ENCODE data around the gene RASGRF2.
"Not testable (repeated sequence)": the region's sequence is repeated elsewhere in the genome, so short reads cannot be mapped to it uniquely, and the experiment has no call there.

The RASGRF2 gene

DNA sequence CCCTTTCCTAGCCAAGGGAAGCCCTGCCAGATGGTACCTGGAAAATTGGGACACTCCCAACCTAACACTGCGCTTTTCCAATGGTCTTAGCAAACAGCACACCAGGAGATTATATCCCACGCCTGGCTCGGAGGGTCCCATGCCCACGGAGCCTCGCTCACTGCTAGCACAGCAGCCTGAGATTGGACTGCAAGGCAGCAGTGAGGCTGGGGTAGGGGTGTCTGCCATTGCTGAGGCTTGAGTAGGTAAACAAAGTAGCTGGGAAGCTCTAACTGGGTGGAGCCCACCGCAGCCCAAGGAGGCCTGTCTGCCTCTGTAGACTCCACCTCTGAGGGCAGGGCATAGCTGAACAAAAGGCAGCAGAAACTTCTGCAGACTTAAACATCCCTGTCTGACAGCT is 68.7 kb downstream of the RASGRF2 start:
- not testable (repeated sequence) for H3K27ac ChIP-seq (ENCODE audit: insufficient read depth, low read depth, low read length, poor library complexity, severe bottlenecking); H3K4me3 ChIP-seq (ENCODE audit: insufficient read depth, low read depth, low read length); H3K27me3 ChIP-seq (ENCODE audit: control insufficient read depth, insufficient read depth, low read length, poor library complexity, severe bottlenecking); H3K4me1 ChIP-seq (ENCODE audit: control insufficient read depth, insufficient read depth, low read length); H3K9me3 ChIP-seq (ENCODE audit: control insufficient read depth, low read length); H3K36me3 ChIP-seq (ENCODE audit: control insufficient read depth, insufficient read depth, low read length)
- 95% methylated on average over 6 of the region's 6 CpGs for WGBS, 2 experiments

DNA sequence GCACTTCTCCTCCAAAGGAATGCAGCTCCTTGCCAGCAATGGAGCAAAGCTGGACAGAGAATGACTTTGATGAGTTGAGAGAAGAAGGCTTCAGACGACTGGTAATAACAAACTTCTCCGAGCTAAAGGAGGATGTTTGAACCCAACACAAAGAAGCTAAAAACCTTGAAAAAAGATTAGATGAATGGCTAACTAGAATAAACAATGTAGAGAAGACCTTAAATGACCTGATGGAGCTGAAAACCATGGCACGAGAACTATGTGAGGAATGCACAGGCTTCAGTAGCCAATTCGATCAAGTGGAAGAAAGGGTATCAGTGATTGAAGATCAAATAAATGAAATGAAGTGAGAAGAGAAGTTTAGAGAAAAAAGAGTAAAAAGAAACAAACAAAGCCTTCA is 69.6 kb downstream of the RASGRF2 start:
- not testable (repeated sequence) for H3K9me3 ChIP-seq (ENCODE audit: control insufficient read depth, low read length); H3K36me3 ChIP-seq (ENCODE audit: control insufficient read depth, insufficient read depth, low read length); H3K27ac ChIP-seq (ENCODE audit: insufficient read depth, low read depth, low read length, poor library complexity, severe bottlenecking); H3K4me3 ChIP-seq (ENCODE audit: insufficient read depth, low read depth, low read length); H3K27me3 ChIP-seq (ENCODE audit: control insufficient read depth, insufficient read depth, low read length, poor library complexity, severe bottlenecking); H3K4me1 ChIP-seq (ENCODE audit: control insufficient read depth, insufficient read depth, low read length)
- 75 to 81% methylated on average over 4 of the region's 4 CpGs for WGBS, 2 experiments

GRCh38 chr5:81030236-81031034 is 70.3 kb downstream of the RASGRF2 start:
- 94 to 100% methylated on average over 2 to 3 of the region's 3 CpGs for WGBS, 2 experiments
- not testable (repeated sequence) for H3K4me3 ChIP-seq (ENCODE audit: insufficient read depth, low read depth, low read length); H3K36me3 ChIP-seq (ENCODE audit: control insufficient read depth, insufficient read depth, low read length); H3K4me1 ChIP-seq (ENCODE audit: control insufficient read depth, insufficient read depth, low read length); H3K27me3 ChIP-seq (ENCODE audit: control insufficient read depth, insufficient read depth, low read length, poor library complexity, severe bottlenecking); H3K27ac ChIP-seq (ENCODE audit: insufficient read depth, low read depth, low read length, poor library complexity, severe bottlenecking); H3K9me3 ChIP-seq (ENCODE audit: control insufficient read depth, low read length)

DNA sequence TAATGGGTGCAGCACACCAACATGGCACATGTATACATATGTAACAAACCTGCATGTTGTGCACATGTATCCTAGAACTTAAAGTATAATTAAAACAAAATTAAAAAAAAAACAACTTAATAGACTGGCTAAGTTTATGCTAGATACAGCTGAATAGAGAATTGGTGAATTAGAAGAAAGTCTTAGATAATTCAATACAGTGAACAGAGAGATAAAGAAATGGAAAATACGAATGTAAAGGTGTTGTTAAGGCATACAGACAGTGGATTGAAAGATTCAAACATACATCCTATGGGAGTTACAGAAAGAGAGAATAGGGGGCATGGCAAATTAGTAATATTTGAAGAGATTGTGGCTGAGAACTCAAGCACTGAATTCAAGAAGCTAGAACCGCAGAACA is 75.4 kb downstream of the RASGRF2 start:
- no peaks in the 10 kb centered on the region for H3K27me3 ChIP-seq (ENCODE audit: control insufficient read depth, insufficient read depth, low read length, poor library complexity, severe bottlenecking)
- no peak overlapping the region for H3K27ac ChIP-seq (ENCODE audit: insufficient read depth, low read depth, low read length, poor library complexity, severe bottlenecking)
- no peaks in the 10 kb centered on the region for H3K36me3 ChIP-seq (ENCODE audit: control insufficient read depth, insufficient read depth, low read length)
- no peaks in the 10 kb centered on the region for H3K9me3 ChIP-seq (ENCODE audit: control insufficient read depth, low read length)
- no peaks in the 10 kb centered on the region for H3K4me1 ChIP-seq (ENCODE audit: control insufficient read depth, insufficient read depth, low read length)
- H3K4me3 ChIP-seq (ENCODE audit: insufficient read depth, low read depth, low read length): no peak overlapping the region
- WGBS, 2 experiments: 97 to 100% methylated on average over 1 to 2 of the region's 2 CpGs

DNA sequence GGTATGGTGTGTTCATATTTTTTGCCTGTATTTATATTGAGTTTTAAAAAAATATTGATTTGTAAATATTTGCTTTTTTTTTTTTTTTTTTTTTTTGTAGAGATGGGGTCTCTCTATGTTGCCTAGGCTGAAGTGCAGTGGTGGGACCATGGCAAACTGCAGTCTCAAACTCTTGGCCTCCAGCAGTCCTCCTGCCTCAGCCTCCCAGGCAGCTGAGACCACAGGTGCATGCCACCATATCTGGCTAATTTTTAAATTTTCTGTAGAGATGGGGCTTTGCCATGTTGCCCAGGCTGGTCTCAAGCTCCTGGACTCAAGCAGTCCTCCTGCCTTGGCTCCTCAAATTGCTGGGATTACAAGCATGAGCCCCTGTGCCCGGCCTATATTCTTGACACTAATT is 78.3 kb downstream of the RASGRF2 start:
- Histone ChIP-seq H3K4me1 (ENCODE audit: control insufficient read depth, insufficient read depth, low read length) (no peaks in the 10 kb centered on the region), H3K4me3 (ENCODE audit: insufficient read depth, low read depth, low read length) (no peak overlapping the region), H3K9me3 (ENCODE audit: control insufficient read depth, low read length) (no peaks in the 10 kb centered on the region), H3K36me3 (ENCODE audit: control insufficient read depth, insufficient read depth, low read length) (no peaks in the 10 kb centered on the region), H3K27me3 (ENCODE audit: control insufficient read depth, insufficient read depth, low read length, poor library complexity, severe bottlenecking) (no peaks in the 10 kb centered on the region), H3K27ac (ENCODE audit: insufficient read depth, low read depth, low read length, poor library complexity, severe bottlenecking) (no peak overlapping the region)
- WGBS, 2 experiments: 80 to 100% methylated on average over 1 of the region's 1 CpG

- no peaks in the 10 kb centered on the region for H3K9me3 ChIP-seq (ENCODE audit: control insufficient read depth, low read length)
Measured at GRCh38 chr5:81044868-81045267, 84.7 kb downstream of the RASGRF2 start.

GRCh38 chr5:81045389-81045807 is 85.2 kb downstream of the RASGRF2 start:
- Histone ChIP-seq H3K4me1 (ENCODE audit: control insufficient read depth, insufficient read depth, low read length) (no peaks in the 10 kb centered on the region), H3K27me3 (ENCODE audit: control insufficient read depth, insufficient read depth, low read length, poor library complexity, severe bottlenecking) (no peaks in the 10 kb centered on the region), H3K27ac (ENCODE audit: insufficient read depth, low read depth, low read length, poor library complexity, severe bottlenecking) (no peak overlapping the region), H3K9me3 (ENCODE audit: control insufficient read depth, low read length) (no peaks in the 10 kb centered on the region), H3K36me3 (ENCODE audit: control insufficient read depth, insufficient read depth, low read length) (no peaks in the 10 kb centered on the region), H3K4me3 (ENCODE audit: insufficient read depth, low read depth, low read length) (no peak overlapping the region)

More at GRCh38 chr5:81044868-81045267, 84.7 kb downstream of the RASGRF2 start:
- no peaks in the 10 kb centered on the region for H3K27me3 ChIP-seq (ENCODE audit: control insufficient read depth, insufficient read depth, low read length, poor library complexity, severe bottlenecking)
- H3K36me3 ChIP-seq (ENCODE audit: control insufficient read depth, insufficient read depth, low read length): no peaks in the 10 kb centered on the region
- H3K4me1 ChIP-seq (ENCODE audit: control insufficient read depth, insufficient read depth, low read length): no peaks in the 10 kb centered on the region
- H3K4me3 ChIP-seq (ENCODE audit: insufficient read depth, low read depth, low read length): no peak overlapping the region
- H3K27ac ChIP-seq (ENCODE audit: insufficient read depth, low read depth, low read length, poor library complexity, severe bottlenecking): no peak overlapping the region
- WGBS, 2 experiments: 92 to 96% methylated on average over 3 to 4 of the region's 4 CpGs

DNA sequence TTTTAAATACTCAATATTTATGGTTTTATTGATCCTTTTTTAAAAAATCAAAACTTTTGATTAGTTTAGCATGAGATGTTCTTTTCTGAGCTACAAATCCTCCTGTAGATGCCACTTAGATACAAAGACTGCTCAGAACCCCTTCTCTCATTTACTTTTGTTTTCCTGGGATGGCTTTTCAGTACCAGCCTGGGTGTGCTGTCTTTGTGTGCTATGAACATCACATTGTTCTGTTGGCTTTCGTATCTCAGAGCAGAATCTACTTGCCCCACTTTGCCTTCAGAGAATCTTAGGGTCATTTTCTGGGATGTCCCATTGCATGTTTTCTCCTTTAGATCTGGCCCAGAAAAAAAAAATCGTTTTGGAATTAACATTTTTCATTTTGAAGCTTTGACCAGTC is 85.9 kb downstream of the RASGRF2 start:
- Histone ChIP-seq H3K9me3 (ENCODE audit: control insufficient read depth, low read length) (no peaks in the 10 kb centered on the region), H3K4me3 (ENCODE audit: insufficient read depth, low read depth, low read length) (no peak overlapping the region), H3K27me3 (ENCODE audit: control insufficient read depth, insufficient read depth, low read length, poor library complexity, severe bottlenecking) (no peaks in the 10 kb centered on the region), H3K4me1 (ENCODE audit: control insufficient read depth, insufficient read depth, low read length) (no peaks in the 10 kb centered on the region), H3K36me3 (ENCODE audit: control insufficient read depth, insufficient read depth, low read length) (no peaks in the 10 kb centered on the region), H3K27ac (ENCODE audit: insufficient read depth, low read depth, low read length, poor library complexity, severe bottlenecking) (no peak overlapping the region)
- 81 to 87% methylated on average over 2 of the region's 2 CpGs for WGBS, 2 experiments

GRCh38 chr5:81052325-81052724 is 92.2 kb downstream of the RASGRF2 start:
- no peaks in the 10 kb centered on the region for H3K9me3 ChIP-seq (ENCODE audit: control insufficient read depth, low read length)
- H3K36me3 ChIP-seq (ENCODE audit: control insufficient read depth, insufficient read depth, low read length): no peaks in the 10 kb centered on the region
- no peaks in the 10 kb centered on the region for H3K27me3 ChIP-seq (ENCODE audit: control insufficient read depth, insufficient read depth, low read length, poor library complexity, severe bottlenecking)
- 77 to 79% methylated on average over 2 of the region's 2 CpGs for WGBS, 2 experiments
- no peaks in the 10 kb centered on the region for H3K4me1 ChIP-seq (ENCODE audit: control insufficient read depth, insufficient read depth, low read length)
- no peak overlapping the region for H3K4me3 ChIP-seq (ENCODE audit: insufficient read depth, low read depth, low read length)
- no peak overlapping the region for H3K27ac ChIP-seq (ENCODE audit: insufficient read depth, low read depth, low read length, poor library complexity, severe bottlenecking)

- H3K27ac ChIP-seq (ENCODE audit: insufficient read depth, low read depth, low read length, poor library complexity, severe bottlenecking); H3K9me3 ChIP-seq (ENCODE audit: control insufficient read depth, low read length); H3K4me1 ChIP-seq (ENCODE audit: control insufficient read depth, insufficient read depth, low read length); H3K36me3 ChIP-seq (ENCODE audit: control insufficient read depth, insufficient read depth, low read length); H3K27me3 ChIP-seq (ENCODE audit: control insufficient read depth, insufficient read depth, low read length, poor library complexity, severe bottlenecking); H3K4me3 ChIP-seq (ENCODE audit: insufficient read depth, low read depth, low read length): not testable (repeated sequence)
- no CpG with 5 or more reads among the region's 4 CpGs for WGBS, 2 experiments
Measured at GRCh38 chr5:81053282-81053681, 93.1 kb downstream of the RASGRF2 start.

- Histone ChIP-seq H3K4me3 (ENCODE audit: insufficient read depth, low read depth, low read length) (no peak overlapping the region), H3K4me1 (ENCODE audit: control insufficient read depth, insufficient read depth, low read length) (no peaks in the 10 kb centered on the region), H3K36me3 (ENCODE audit: control insufficient read depth, insufficient read depth, low read length) (no peaks in the 10 kb centered on the region), H3K9me3 (ENCODE audit: control insufficient read depth, low read length) (no peaks in the 10 kb centered on the region), H3K27me3 (ENCODE audit: control insufficient read depth, insufficient read depth, low read length, poor library complexity, severe bottlenecking) (no peaks in the 10 kb centered on the region), H3K27ac (ENCODE audit: insufficient read depth, low read depth, low read length, poor library complexity, severe bottlenecking) (no peak overlapping the region)
- WGBS, 2 experiments: no CpG with 5 or more reads among the region's 1 CpG
Measured at GRCh38 chr5:81058121-81058520, 98.0 kb downstream of the RASGRF2 start.

All from ectodermal cell (in vitro differentiated cells).